ENCODE data around the gene UTP25. TPM values are rescaled to one million over a fixed set of nuclear protein-coding genes. Genes with fewer than 3 reads are reported as not detected.

Gene UTP25
- total and polyA plus RNA-seq, 2 experiments from 2014 or later, result 3.6 to 8.9 TPM

DNA sequence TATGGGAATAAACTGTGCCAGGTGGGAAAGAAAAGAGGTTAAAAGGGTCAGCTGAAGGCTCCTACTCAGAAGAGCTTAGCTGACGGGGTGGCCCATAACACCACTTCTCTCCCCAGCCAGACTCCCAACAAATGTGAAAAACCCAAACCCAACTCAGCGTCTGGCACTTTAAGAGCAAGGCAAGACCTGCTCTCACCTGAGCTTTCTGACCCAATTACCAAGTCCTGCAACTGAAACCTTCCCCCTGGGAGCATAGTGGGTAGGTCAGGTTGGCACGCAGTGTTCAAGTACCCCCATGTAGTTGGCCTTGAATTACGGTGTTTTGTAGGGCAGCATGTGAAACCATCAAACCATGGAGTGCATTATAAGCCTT is 25.0 kb upstream of the UTP25 start:
- Histone ChIP-seq H3K4me2 (no peak overlapping the region), H3K4me3 (no peak overlapping the region), H4K20me1 (replicated peaks; ENCODE audit: insufficient read depth) (no peaks in the 10 kb centered on the region; the same call in none of the 2 replicates), H2AFZ (no peak overlapping the region), H3K36me3 (ENCODE audit: insufficient read depth) (no peaks in the 10 kb centered on the region), H3F3A (replicated peaks; ENCODE audit: low read depth) (no peaks in the 10 kb centered on the region), H3K27me3 (ENCODE audit: insufficient read depth) (no peaks in the 10 kb centered on the region), H3K9me2 (ENCODE audit: insufficient read depth) (no peaks in the 10 kb centered on the region), H3K27ac (ENCODE audit: low read depth) (no peak overlapping the region), H3K79me2 (replicated peaks; ENCODE audit: insufficient read depth) (peaks cover 11% of the 10 kb centered on the region), H3K4me1 (ENCODE audit: insufficient read depth) (peaks cover 9% of the 10 kb centered on the region)
- no peak for TF ChIP-seq ZNF331 (CRISPR knock-in tag; IDR thresholded peaks at IDR 0.05; ENCODE audit: low read depth)
- Mint-ChIP-seq H3K9me3 (no peaks in the 10 kb centered on the region), H3K4me1 (peaks cover 17% of the 10 kb centered on the region), H3K4me3 (no peak overlapping the region), H3K27me3 (ENCODE audit: insufficient read depth, low read depth, poor library complexity) (peaks cover 3% of the 10 kb centered on the region), H3K27ac (no peak overlapping the region), H3K36me3 (ENCODE audit: low read depth) (no peaks in the 10 kb centered on the region)
- no peak for ATAC-seq
- no peak for DNase-seq (ENCODE audit: low spot score)

GRCh38 chr1:209803568-209803967 is 24.2 kb upstream of the UTP25 start:
- H3K36me3 Mint-ChIP-seq (ENCODE audit: low read depth), result no peaks in the 10 kb centered on the region
- H4K20me1 ChIP-seq (replicated peaks; ENCODE audit: insufficient read depth), result no peaks in the 10 kb centered on the region; the same call in none of the 2 replicates
- H3K27me3 ChIP-seq (ENCODE audit: insufficient read depth), result no peaks in the 10 kb centered on the region
- no peak overlapping the region for H3K4me3 Mint-ChIP-seq
- no peak overlapping the region for H3K4me3 ChIP-seq
- TF ChIP-seq ZNF331 (CRISPR knock-in tag; IDR thresholded peaks at IDR 0.05; ENCODE audit: low read depth), result no peak
- peaks cover 3% of the 10 kb centered on the region for H3K27me3 Mint-ChIP-seq (ENCODE audit: insufficient read depth, low read depth, poor library complexity)
- no peak overlapping the region for H3K27ac ChIP-seq (ENCODE audit: low read depth)
- H3K4me1 ChIP-seq (ENCODE audit: insufficient read depth), result peaks cover 9% of the 10 kb centered on the region
- peaks cover 11% of the 10 kb centered on the region for H3K4me1 Mint-ChIP-seq
- H3F3A ChIP-seq (replicated peaks; ENCODE audit: low read depth), result no peaks in the 10 kb centered on the region
- no peaks in the 10 kb centered on the region for H3K9me2 ChIP-seq (ENCODE audit: insufficient read depth)
- ATAC-seq, result no peak
- peaks cover 11% of the 10 kb centered on the region for H3K79me2 ChIP-seq (replicated peaks; ENCODE audit: insufficient read depth)
- H3K9me3 Mint-ChIP-seq, result no peaks in the 10 kb centered on the region
- H2AFZ ChIP-seq, result no peak overlapping the region
- H3K36me3 ChIP-seq (ENCODE audit: insufficient read depth), result no peaks in the 10 kb centered on the region
- DNase-seq (ENCODE audit: low spot score), result no peak
- H3K4me2 ChIP-seq, result no peak overlapping the region
- H3K27ac Mint-ChIP-seq, result no peak overlapping the region

DNA sequence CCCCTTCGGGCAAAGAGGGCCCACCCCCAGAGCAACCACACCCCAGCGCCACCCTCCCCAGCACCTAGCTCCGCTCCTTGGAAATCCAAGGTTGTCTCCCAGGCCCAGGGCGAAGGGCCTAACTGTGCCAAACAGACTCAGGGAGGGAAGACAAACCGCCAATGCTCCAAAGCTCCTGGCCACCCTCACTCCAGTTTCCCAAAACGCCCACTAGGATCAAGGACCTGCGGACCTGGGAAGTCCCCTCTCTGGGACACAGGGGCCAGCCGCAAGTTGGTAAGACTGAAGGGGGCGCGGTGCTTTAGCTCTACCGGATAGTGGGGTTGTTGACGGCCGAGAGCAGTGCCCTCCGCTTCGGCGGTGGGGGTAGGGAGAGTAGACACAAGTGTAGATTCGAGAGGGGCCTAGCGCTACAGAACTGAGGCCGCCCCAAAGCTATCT is 22.4 kb upstream of the UTP25 start:
- no peaks in the 10 kb centered on the region for H3K36me3 ChIP-seq (ENCODE audit: insufficient read depth)
- H3F3A ChIP-seq (replicated peaks; ENCODE audit: low read depth), result no peaks in the 10 kb centered on the region
- peak overlapping the region; percentile 91 for H3K4me3 ChIP-seq
- peak; percentile 89 for DNase-seq (ENCODE audit: low spot score)
- peak; percentile 79 for ATAC-seq
- H4K20me1 ChIP-seq (replicated peaks; ENCODE audit: insufficient read depth), result no peaks in the 10 kb centered on the region; the same call in 1 of the 2 replicates
- H3K27me3 ChIP-seq (ENCODE audit: insufficient read depth), result no peaks in the 10 kb centered on the region
- H2AFZ ChIP-seq, result peak overlapping the region; percentile 99
- peaks cover 11% of the 10 kb centered on the region for H3K4me1 Mint-ChIP-seq
- no peaks in the 10 kb centered on the region for H3K36me3 Mint-ChIP-seq (ENCODE audit: low read depth)
- peak overlapping the region; percentile 98 for H3K27ac Mint-ChIP-seq
- H3K9me3 Mint-ChIP-seq, result no peaks in the 10 kb centered on the region
- H3K9me2 ChIP-seq (ENCODE audit: insufficient read depth), result no peaks in the 10 kb centered on the region
- TF ChIP-seq NANOG (IDR thresholded peaks at IDR 0.05; ENCODE audit: borderline replicate concordance), result no peak
- TF ChIP-seq CTCF (conservative IDR thresholded peaks at IDR 0.05; ENCODE audit: low read depth in 2 of 2), result peak; percentile 38 to 47
- TF ChIP-seq EZH2phosphoT487 (IDR thresholded peaks at IDR 0.05; ENCODE audit: unreplicated experiment), result no peak
- TF ChIP-seq CREB1 (CRISPR knock-in tag; IDR thresholded peaks at IDR 0.05; ENCODE audit: low read depth), result no peak
- H3K79me2 ChIP-seq (replicated peaks; ENCODE audit: insufficient read depth), result peaks cover 11% of the 10 kb centered on the region
- peak overlapping the region; percentile 97 for H3K4me3 Mint-ChIP-seq
- H3K27ac ChIP-seq (ENCODE audit: low read depth), result no peak overlapping the region
- peaks cover 3% of the 10 kb centered on the region for H3K27me3 Mint-ChIP-seq (ENCODE audit: insufficient read depth, low read depth, poor library complexity)
- peak overlapping the region; percentile 95 for H3K4me2 ChIP-seq
- H3K4me1 ChIP-seq (ENCODE audit: insufficient read depth), result peaks cover 9% of the 10 kb centered on the region
